Kidney (tissue), 14 donors: Measurements from ENCODE around the gene TAB2. TPM values are rescaled to one million over a fixed set of nuclear protein-coding genes. Genes with fewer than 3 reads are reported as not detected.

Source experiments
- DNase-seq, 5 donors: peaks; one replicate each; pipeline ENCODE4 v3.0.0-alpha.2; 2013 to 2020
- FAIRE-seq: peaks from 2 replicates; lab custom pipeline; 2012; peaks lifted over from hg19 to GRCh38; lab: Jason Lieb, UNC
- H3K27ac ChIP-seq, 2 donors: one replicate each; pipeline ENCODE4 v1.7.0; 2013; ENCODE audit warnings: low read depth in 2 of 2, low read length in 2 of 2, inconsistent platforms in 1 of 2
- H3K27me3 ChIP-seq: one replicate; pipeline ENCODE4 v1.7.1; 2013; ENCODE audit warnings: low read length, inconsistent platforms; ENCODE audit not compliant: control insufficient read depth, insufficient read depth
- H3K36me3 ChIP-seq, 3 donors: one replicate each; pipeline versions ENCODE4 v1.7.0 to v1.7.1; 2013; ENCODE audit warnings: low read length in 3 of 3, control low read depth in 1 of 3, inconsistent platforms in 1 of 3; ENCODE audit not compliant: insufficient read depth in 3 of 3, control insufficient read depth in 2 of 3
- H3K4me1 ChIP-seq, 3 donors: one replicate each; pipeline versions ENCODE4 v1.7.0 to v1.7.1; 2013; ENCODE audit warnings: low read length in 3 of 3, inconsistent platforms in 1 of 3, low read depth in 1 of 3; ENCODE audit not compliant: control insufficient read depth in 2 of 3, insufficient read depth in 2 of 3
- H3K4me3 ChIP-seq, 3 donors: one replicate each; pipeline versions ENCODE4 v1.7.0 to v1.8.1; 2013; ENCODE audit warnings: low read length in 3 of 3, control low read depth in 1 of 3, inconsistent platforms in 1 of 3
- H3K9ac ChIP-seq, 3 donors: one replicate each; pipeline versions ENCODE4 v1.7.0 to v1.7.1; 2013; ENCODE audit warnings: low read length in 3 of 3, control low read depth in 1 of 3, inconsistent platforms in 1 of 3
- H3K9me3 ChIP-seq, 3 donors: one replicate each; pipeline versions ENCODE4 v1.7.0 to v1.7.1; 2013; ENCODE audit warnings: low read length in 3 of 3, control low read depth in 1 of 3, inconsistent platforms in 1 of 3; ENCODE audit not compliant: control insufficient read depth in 2 of 3, insufficient read depth in 1 of 3
- CTCF ChIP-seq: IDR thresholded peaks from 3 replicates; pipeline ENCODE4 v1.5.1; 2012; ENCODE audit warnings: mild to moderate bottlenecking, moderate library complexity, borderline replicate concordance; ENCODE audit not compliant: insufficient read depth; ENCODE audit errors: extremely low read depth
- intact Hi-C: fragments of 100-400 bp; cut with DNase I; formaldehyde crosslinking; loops from one replicate; pipeline ENCODE4 v1.11.1; 2022
- polyA plus RNA-seq: library from polyadenylated mRNA; stranded (reverse); fragments of 350-450 nt; fragmentation: Illumina TruSeq; extraction: RNeasy Lipid Tissue Mini Kit (QIAGEN cat#74804); gene quantifications from one replicate; pipeline ENCODE4 v1.2.3, GENCODE V29; 2014; ENCODE audit warnings: low read depth, low replicate concordance; ENCODE audit not compliant: insufficient read depth
- total RNA-seq: library from RNA; stranded (reverse); fragmentation: NEBNext Ultra II Directional; extraction: Animal tissue kit (Norgen Biotek cat#: 25700); gene quantifications from one replicate; pipeline ENCODE4 v1.2.1, GENCODE V29; 2021
- donor health status: control.
- donor health status: control.
- donor health status: control.
- donor health status: control.
- donor health status: control.
- donor health status: DM: yes; HTN: yes; CAD: no.
- donor health status: Normal renal cell carcinoma (clear cell type).

Gene TAB2
- total and polyA plus RNA-seq, 2 donors from 2014 or later, result 23.2 to 50.1 TPM

GRCh38 chr6:149303468-149303867, 14.0 kb upstream of the TAB2 start:
- Histone ChIP-seq H3K4me3 (no peak overlapping the region), H3K9me3 (no peaks in the 10 kb centered on the region), H3K27me3 (no peaks in the 10 kb centered on the region), H3K27ac (no peak overlapping the region), H3K36me3 (no peaks in the 10 kb centered on the region), H3K9ac (no peak overlapping the region), H3K4me1 (no peaks in the 10 kb centered on the region)
- no peak for TF ChIP-seq CTCF
- DNase-seq (no peak), FAIRE-seq (no peak)
- intact Hi-C loops, result no loop called here

- Histone ChIP-seq H3K27ac (no peak overlapping the region), H3K4me3 (no peak overlapping the region), H3K9me3 (no peaks in the 10 kb centered on the region), H3K4me1 (no peaks in the 10 kb centered on the region), H3K27me3 (no peaks in the 10 kb centered on the region), H3K9ac (no peak overlapping the region), H3K36me3 (no peaks in the 10 kb centered on the region)
- DNase-seq, result no peak
- intact Hi-C loops, result no loop called here
- FAIRE-seq, result no peak
- no peak for TF ChIP-seq CTCF
Observed at GRCh38 chr6:149305372-149305771, 12.1 kb upstream of the TAB2 start.

GRCh38 chr6:149306967-149307366, 10.5 kb upstream of the TAB2 start:
- no peak for TF ChIP-seq CTCF
- H3K27ac ChIP-seq, result no peak overlapping the region
- no peak for DNase-seq
- H3K36me3 ChIP-seq, result no peaks in the 10 kb centered on the region
- H3K9ac ChIP-seq, result no peak overlapping the region
- intact Hi-C loops, result no loop called here
- H3K4me1 ChIP-seq, result no peaks in the 10 kb centered on the region
- H3K27me3 ChIP-seq, result no peaks in the 10 kb centered on the region
- FAIRE-seq, result no peak
- no peaks in the 10 kb centered on the region for H3K9me3 ChIP-seq
- no peak overlapping the region for H3K4me3 ChIP-seq

- no peaks in the 10 kb centered on the region for H3K4me1 ChIP-seq
- DNase-seq, result no peak
- H3K27ac ChIP-seq, result no peak overlapping the region
- H3K4me3 ChIP-seq, result no peak overlapping the region
- TF ChIP-seq CTCF, result no peak
- H3K9ac ChIP-seq, result no peak overlapping the region
- no peaks in the 10 kb centered on the region for H3K9me3 ChIP-seq
- H3K27me3 ChIP-seq, result no peaks in the 10 kb centered on the region
- intact Hi-C loops, result no loop called here
- H3K36me3 ChIP-seq, result no peaks in the 10 kb centered on the region
- no peak for FAIRE-seq
Observed at GRCh38 chr6:149311293-149311692, 6.2 kb upstream of the TAB2 start.
